SK-N-SH (cell line): ENCODE measurements around the gene WRNIP1. TPM values are rescaled to one million over a fixed set of nuclear protein-coding genes. Genes with fewer than 3 reads are reported as not detected.

Experiments used
- CTCF ChIA-PET: fragments of 300-600, 350-600 bp; formaldehyde crosslinking; extraction: SDS; loops from one replicate; lab custom pipeline; 2021; lab: Yijun Ruan, JAX
- POLR2A ChIA-PET: fragments of 350-600 bp; sonication (Branson Sonifier 250); formaldehyde crosslinking; extraction: SDS; loops from one replicate; lab custom pipeline; 2020; ENCODE audit warnings: antibody characterized with exemption, inconsistent platforms; lab: Yijun Ruan, JAX
- DNase-seq: peaks from one replicate; pipeline ENCODE4 v3.0.0; 2012
- H2AFZ ChIP-seq: fragments of 200-600 bp; sonication (generic); 2 replicates; pipeline ENCODE4 v1.8.1; 2016; ENCODE audit warnings: antibody characterized with exemption, mild to moderate bottlenecking, low read depth
- H3F3A ChIP-seq: fragments of 200-600 bp; sonication (generic); replicated peaks from 2 replicates; pipeline ENCODE3; 2016; ENCODE audit warnings: antibody characterized with exemption, mild to moderate bottlenecking; ENCODE audit not compliant: insufficient read depth
- H3K27ac ChIP-seq, 2 experiments: fragments of 200-500 bp in 1 of 2; fragments of 200-600 bp in 1 of 2; sonication (Bioruptor generic) in 1 of 2; sonication (generic), shearing (Covaris generic) in 1 of 2; 2 replicates each; pipeline versions ENCODE4 v1.5.1 to v1.6.1; 2014 to 2016; ENCODE audit warnings: low read depth in 2 of 2, inconsistent platforms in 1 of 2, low read length in 1 of 2, mild to moderate bottlenecking in 1 of 2, mixed read lengths in 1 of 2
- H3K27me3 ChIP-seq: fragments of 200-600 bp; sonication (generic), shearing (Covaris generic); 2 replicates; pipeline ENCODE4 v1.6.1; 2016; ENCODE audit warnings: mixed run types; ENCODE audit not compliant: insufficient read depth
- H3K36me3 ChIP-seq, 2 experiments: fragments of 200-500 bp in 1 of 2; fragments of 200-600 bp in 1 of 2; sonication (Bioruptor generic) in 1 of 2; sonication (generic) in 1 of 2; replicated peaks in 1 of 2; 2 replicates each; pipeline versions ENCODE3 to v1.5.1; 2014 to 2016; ENCODE audit warnings: low read length in 1 of 2, mild to moderate bottlenecking in 1 of 2; ENCODE audit not compliant: insufficient read depth in 2 of 2, control insufficient read depth in 1 of 2
- H3K4me1 ChIP-seq, 2 experiments: fragments of 200-500 bp in 1 of 2; fragments of 200-600 bp in 1 of 2; sonication (Bioruptor generic) in 1 of 2; sonication (generic), shearing (Covaris generic) in 1 of 2; 2 replicates each; pipeline versions ENCODE4 v1.5.1 to v1.6.1; 2014 to 2016; ENCODE audit warnings: low read depth in 1 of 2, low read length in 1 of 2, mixed run types in 1 of 2; ENCODE audit not compliant: insufficient read depth in 2 of 2, control insufficient read depth in 1 of 2
- H3K4me2 ChIP-seq: fragments of 200-600 bp; sonication (generic), shearing (Covaris generic); 2 replicates; pipeline ENCODE4 v1.6.1; 2017; ENCODE audit warnings: mixed run types
- H3K4me3 ChIP-seq, 2 experiments: fragments of 200-500 bp in 1 of 2; fragments of 200-600 bp in 1 of 2; sonication (Bioruptor generic) in 1 of 2; sonication (generic), shearing (Covaris generic) in 1 of 2; 2 replicates each; pipeline versions ENCODE4 v1.5.1 to v1.8.1; 2014 to 2016; ENCODE audit warnings: low read depth in 2 of 2, inconsistent platforms in 1 of 2, low read length in 1 of 2, mild to moderate bottlenecking in 1 of 2, mixed read lengths in 1 of 2, moderate library complexity in 1 of 2
- H3K79me2 ChIP-seq: fragments of 200-600 bp; sonication (generic); 2 replicates; pipeline ENCODE4 v1.8.1; 2017; ENCODE audit warnings: mild to moderate bottlenecking; ENCODE audit not compliant: insufficient read depth
- H3K9ac ChIP-seq: fragments of 200-600 bp; sonication (generic); 2 replicates; pipeline ENCODE4 v1.6.1; 2017; ENCODE audit warnings: mixed run types
- H3K9me2 ChIP-seq: fragments of 200-600 bp; sonication (generic); 2 replicates; pipeline ENCODE4 v1.6.1; 2017; ENCODE audit warnings: mixed run types
- H3K9me3 ChIP-seq: fragments of 200-600 bp; sonication (generic); 2 replicates; pipeline ENCODE4 v1.6.1; 2017; ENCODE audit warnings: mixed run types, mild to moderate bottlenecking, moderate library complexity
- H4K20me1 ChIP-seq: fragments of 200-600 bp; sonication (generic); 2 replicates; pipeline ENCODE4 v1.6.1; 2017; ENCODE audit warnings: mild to moderate bottlenecking, mixed run types; ENCODE audit not compliant: insufficient read depth
- ELF1 ChIP-seq: IDR thresholded peaks from 2 replicates; pipeline ENCODE4 v1.4.0; 2012
- EP300 ChIP-seq, 2 experiments: IDR thresholded peaks; 2 replicates each; pipeline versions ENCODE4 v1.4.0 to v1.6.1; 2012; ENCODE audit warnings: borderline replicate concordance in 1 of 2, low read depth in 1 of 2, low read length in 1 of 2
- EZH2phosphoT487 ChIP-seq: fragments of 200-600 bp; sonication (generic); IDR thresholded peaks from 2 replicates; pipeline ENCODE4 v1.6.1; 2017; ENCODE audit warnings: low read depth, mixed run types, mild to moderate bottlenecking, antibody characterized with exemption, moderate library complexity, borderline replicate concordance
- FOXJ3 ChIP-seq: sonication (generic); formaldehyde crosslinking; IDR thresholded peaks from 2 replicates; pipeline ENCODE4 v1.5.1; 2020; ENCODE audit warnings: mild to moderate bottlenecking, missing genetic modification reagents
- FOXM1 ChIP-seq: IDR thresholded peaks from 2 replicates; pipeline ENCODE4 v1.4.0; 2012; ENCODE audit warnings: low read depth, mild to moderate bottlenecking
- GABPA ChIP-seq: IDR thresholded peaks from 2 replicates; pipeline ENCODE4 v1.4.0; 2012; ENCODE audit warnings: low read depth, mild to moderate bottlenecking
- GATA2 ChIP-seq: sonication (generic); formaldehyde crosslinking; IDR thresholded peaks from 2 replicates; pipeline ENCODE4 v1.5.0; 2020; ENCODE audit warnings: mild to moderate bottlenecking, missing genetic modification reagents
- JUND ChIP-seq: IDR thresholded peaks from 2 replicates; pipeline ENCODE4 v1.4.0; 2012
- PBX3 ChIP-seq: IDR thresholded peaks from 2 replicates; pipeline ENCODE4; 2012
- POLR2AphosphoS5 ChIP-seq: IDR thresholded peaks from 2 replicates; pipeline ENCODE4 v1.6.1; 2012; ENCODE audit warnings: low read depth, low read length
- RAD21 ChIP-seq: IDR thresholded peaks from 2 replicates; pipeline ENCODE4 v1.6.1; 2012; ENCODE audit warnings: mild to moderate bottlenecking, low read length
- RCOR1 ChIP-seq: fragments of 150-350 bp; IDR thresholded peaks from 2 replicates; pipeline ENCODE4 v1.6.1; 2017; ENCODE audit warnings: antibody characterized with exemption, low read length
- RXRA ChIP-seq: IDR thresholded peaks from 2 replicates; pipeline ENCODE4 v1.4.0; 2012; ENCODE audit warnings: low read depth, mild to moderate bottlenecking, borderline replicate concordance
- SIN3A ChIP-seq: IDR thresholded peaks from 2 replicates; pipeline ENCODE4 v1.6.1; 2012; ENCODE audit warnings: low read depth, mild to moderate bottlenecking, low read length, moderate library complexity, borderline replicate concordance
- WGBS: methylation state at CpG from one replicate; pipeline ENCODE4 v1.1.6; 2017; ENCODE audit warnings: low lambda C conversion rate; 5-methylcytosine and 5-hydroxymethylcytosine counted together
- polyA plus RNA-seq, 3 experiments: library from polyadenylated mRNA; depleted of rRNA; stranded (reverse); fragments of >200 nt; gene quantifications; 2 replicates each; pipeline ENCODE4 v1.2.3, GENCODE V29; 2012

WRNIP1 gene
- polyA plus RNA-seq, 1 of the 3 experiments (the other 2 are of a cell fraction) = 47.5 TPM

GRCh38 chr6:2750832-2751231 lies 14.4 kb upstream of the WRNIP1 start, which contains the start of gene MYLK4:
Gene MYLK4, minus strand, starts transcription at chr6:2750922. Its CDS starts 1,628 bp downstream, at chr6:2749294.
- H3F3A ChIP-seq = no peaks in the 10 kb centered on the region
- no peak within 1 kb of the TSS for H3K9ac ChIP-seq
- no peak within 1 kb of the TSS for H3K4me2 ChIP-seq
- H3K36me3 ChIP-seq = no peaks in the 10 kb centered on the region
- H3K79me2 ChIP-seq = no peaks in the 10 kb centered on the region
- DNase-seq = no peak
- no peak for TF ChIP-seq RAD21
- TF ChIP-seq RCOR1 = no peak
- TF ChIP-seq EZH2phosphoT487 = no peak
- no peak for TF ChIP-seq POLR2AphosphoS5
- TF ChIP-seq RXRA = no peak
- TF ChIP-seq ELF1 = no peak
- TF ChIP-seq PBX3 = no peak
- no peak for TF ChIP-seq GATA2 (CRISPR knock-in tag)
- TF ChIP-seq FOXJ3 (CRISPR knock-in tag) = no peak
- WGBS = 68% methylated on average over 7 of the region's 7 CpGs
- no peaks in the 10 kb centered on the region for H3K27me3 ChIP-seq
- ChIA-PET CTCF (interaction anchor here (0.6 to 11.8 kb wide), 27 partner anchors 8 to 1154 kb away, joined by 3 to 176 read pairs (median 4); partner anchors contain the start of genes SERPINB1 and WRNIP1), POLR2A (no interaction called here)
- H3K4me1 ChIP-seq = peaks cover 0 to 11% of the 10 kb centered on the region in 2 experiments; a peak in 3 of 4 replicates
- peak within 1 kb of the TSS; percentile 6; the same call in 1 of the 2 replicates for H2AFZ ChIP-seq
- no peaks in the 10 kb centered on the region for H4K20me1 ChIP-seq
- H3K27ac ChIP-seq = no peak within 1 kb of the TSS
- no peaks in the 10 kb centered on the region for H3K9me2 ChIP-seq
- H3K9me3 ChIP-seq = no peaks in the 10 kb centered on the region
- H3K4me3 ChIP-seq = peak within 1 kb of the TSS in 1 of 2 experiments; percentile 18; a peak in 1 of 4 replicates

- ChIA-PET POLR2A (no interaction called here), CTCF (interaction anchor here (0.9 to 11.8 kb wide), 6 partner anchors 14 to 1155 kb away, joined by 3 to 176 read pairs (median 18); partner anchors contain the start of gene WRNIP1)
- Histone ChIP-seq H3K9me3 (no peaks in the 10 kb centered on the region), H3K4me3 (no peak overlapping the region), H3K9me2 (no peaks in the 10 kb centered on the region), H3K4me1 (peaks cover 0 to 11% of the 10 kb centered on the region in 2 experiments; a peak in 3 of 4 replicates), H3K27me3 (no peaks in the 10 kb centered on the region), H2AFZ (no peak overlapping the region), H3K27ac (no peak overlapping the region), H3K79me2 (no peaks in the 10 kb centered on the region), H3K4me2 (no peak overlapping the region), H3K36me3 (no peaks in the 10 kb centered on the region), H3K9ac (no peak overlapping the region), H4K20me1 (no peaks in the 10 kb centered on the region), H3F3A (no peaks in the 10 kb centered on the region)
- WGBS = 65% methylated on average over 3 of the region's 3 CpGs
- peak; percentile 45; the same call in 1 of the 2 replicates for TF ChIP-seq GATA2 (CRISPR knock-in tag)
- TF ChIP-seq FOXM1 = no peak
- TF ChIP-seq EZH2phosphoT487 = no peak
- TF ChIP-seq FOXJ3 (CRISPR knock-in tag) = no peak
- TF ChIP-seq JUND = no peak
- peak in 1 of 2 experiments; percentile 47; a peak in 1 of 4 replicates for TF ChIP-seq EP300 (IDR thresholded peaks at IDR 0.05; ENCODE audit: borderline replicate concordance in 1 of 2, low read depth in 1 of 2, low read length in 1 of 2)
- TF ChIP-seq SIN3A = no peak
- TF ChIP-seq ELF1 = no peak
- TF ChIP-seq GABPA = no peak
- peak; percentile 70 for TF ChIP-seq RCOR1
- DNase-seq = peak; percentile 44
Observed at GRCh38 chr6:2751871-2752270, 13.3 kb upstream of the WRNIP1 start.
